ENCODE measurements around the gene GABBR2.

The GABBR2 gene

GRCh38 chr9:98567540-98568233 is 141.0 kb downstream of the GABBR2 start:
- DNase-seq: no peak

GRCh38 chr9:98565152-98566135 is 143.3 kb downstream of the GABBR2 start:
- DNase-seq: no peak

- DNase-seq: no peak
Measured at GRCh38 chr9:98564714-98565113, 144.0 kb downstream of the GABBR2 start.

GRCh38 chr9:98563988-98564387 is 144.7 kb downstream of the GABBR2 start:
- DNase-seq: no peak

GRCh38 chr9:98563212-98563907 is 145.4 kb downstream of the GABBR2 start:
- DNase-seq: peak in 2 of 4 experiments; percentile 15 to 25

GRCh38 chr9:98559561-98559960 is 149.2 kb downstream of the GABBR2 start:
- no peak for DNase-seq

GRCh38 chr9:98558575-98558974 is 150.2 kb downstream of the GABBR2 start:
- DNase-seq: peak; percentile 70 to 87 (median 75)

- no peak for DNase-seq
Measured at GRCh38 chr9:98556511-98556910, 152.2 kb downstream of the GABBR2 start.

GRCh38 chr9:98555651-98556465 is 152.9 kb downstream of the GABBR2 start:
- DNase-seq: peak; percentile 27 to 77 (median 45)

- no peak for DNase-seq
Measured at GRCh38 chr9:98554752-98555151, 154.0 kb downstream of the GABBR2 start.

GRCh38 chr9:98552331-98552730 is 156.4 kb downstream of the GABBR2 start:
- DNase-seq: no peak

GRCh38 chr9:98551511-98552286 is 157.0 kb downstream of the GABBR2 start:
- no peak for DNase-seq

GRCh38 chr9:98550206-98550820 is 158.4 kb downstream of the GABBR2 start:
- DNase-seq: peak in 2 of 4 experiments; percentile 24 to 61

- DNase-seq: no peak
Measured at GRCh38 chr9:98549401-98549800, 159.3 kb downstream of the GABBR2 start.

- no peak for DNase-seq
Measured at GRCh38 chr9:98547606-98548005, 161.1 kb downstream of the GABBR2 start.

GRCh38 chr9:98545021-98545420 is 163.7 kb downstream of the GABBR2 start:
- DNase-seq: no peak

- DNase-seq: peak in 2 of 4 experiments; percentile 17 to 27
Measured at GRCh38 chr9:98541684-98542230, 167.0 kb downstream of the GABBR2 start.

- no peak for DNase-seq
Measured at GRCh38 chr9:98540476-98540875, 168.3 kb downstream of the GABBR2 start.

- peak; percentile 60 to 86 (median 74) for DNase-seq
Measured at GRCh38 chr9:98539954-98540353, 168.8 kb downstream of the GABBR2 start.

- DNase-seq: no peak
Measured at GRCh38 chr9:98538626-98539031, 170.1 kb downstream of the GABBR2 start.

Measured in suppressor macrophage (primary cell).